Measurements from ENCODE around the gene TMEM42. TPM values are rescaled to one million over a fixed set of nuclear protein-coding genes. Genes with fewer than 3 reads are reported as not detected.

TMEM42 gene
- total and polyA plus RNA-seq, 2 of the 4 experiments (the other 2 are of a cell fraction) = 13.1 to 24.7 TPM

- Histone ChIP-seq H3K18ac (ENCODE audit: low read depth, low read length) (no peak within 1 kb of the TSS), H3K4ac (ENCODE audit: low read depth, low read length) (no peak within 1 kb of the TSS), H2AK9ac (replicated peaks; ENCODE audit: low read depth, low read length, poor library complexity) (no peak within 1 kb of the TSS), H3K36me3 (ENCODE audit: control insufficient read depth, insufficient read depth, low read length) (no peaks in the 10 kb centered on the region), H3K4me2 (ENCODE audit: low read depth, low read length) (no peak within 1 kb of the TSS), H4K20me1 (ENCODE audit: insufficient read depth, low read length) (no peaks in the 10 kb centered on the region), H3K27ac (ENCODE audit: insufficient read depth, low read length) (no peak within 1 kb of the TSS), H3K9me1 (ENCODE audit: insufficient read depth, low read length) (no peaks in the 10 kb centered on the region), H2BK15ac (ENCODE audit: low read depth, low read length) (no peak within 1 kb of the TSS), H4K8ac (ENCODE audit: low read depth in 2 of 2, low read length in 2 of 2) (no peak within 1 kb of the TSS), H2AFZ (replicated peaks; ENCODE audit: low read length, poor library complexity) (peak within 1 kb of the TSS; percentile 28), H4K5ac (ENCODE audit: low read depth, low read length) (no peak within 1 kb of the TSS), H3K9ac (ENCODE audit: low read depth, low read length) (no peak within 1 kb of the TSS), H3K4me1 (ENCODE audit: control insufficient read depth, insufficient read depth, low read length) (no peaks in the 10 kb centered on the region), H3K4me3 (ENCODE audit: insufficient read depth, low read depth, low read length) (no peak within 1 kb of the TSS), H3K23ac (ENCODE audit: low read depth, low read length) (no peak within 1 kb of the TSS), H4K91ac (ENCODE audit: insufficient read depth, low read depth, low read length) (no peak within 1 kb of the TSS), H3K9me3 (ENCODE audit: control insufficient read depth, insufficient read depth, low read length) (no peaks in the 10 kb centered on the region), H2BK5ac (ENCODE audit: low read depth, low read length, poor library complexity, severe bottlenecking) (no peak within 1 kb of the TSS), H2BK20ac (ENCODE audit: low read depth, low read length) (no peak within 1 kb of the TSS), H2BK120ac (ENCODE audit: low read depth, low read length) (no peak within 1 kb of the TSS), H3K14ac (replicated peaks; ENCODE audit: low read depth, low read length) (no peak within 1 kb of the TSS), H3K79me1 (ENCODE audit: low read depth in 1 of 2, low read length in 2 of 2) (no peaks in the 10 kb centered on the region), H3K27me3 (ENCODE audit: control insufficient read depth, insufficient read depth, low read length) (no peaks in the 10 kb centered on the region), H3K56ac (ENCODE audit: extremely low read depth, insufficient read depth, low read length) (no peak within 1 kb of the TSS), H2AK5ac (ENCODE audit: low read depth, low read length) (no peak within 1 kb of the TSS)
- no peak for DNase-seq
- no CpG with 5 or more reads among the region's 5 CpGs for WGBS, 2 experiments (ENCODE audit: extremely low coverage in 2 of 2, insufficient read length in 1 of 2)
- dilution Hi-C loops (cut with HindIII; ENCODE audit: low sequenced_read_pairs, unreplicated experiment) (no loop called here), intact Hi-C loops (cut with micrococcal nuclease) (no loop called here), in situ Hi-C loops (cut with MboI; ENCODE audit: low sequenced_read_pairs) (no loop called here)
- POLR2A ChIA-PET (ENCODE audit: unreplicated experiment) = no interaction called here
- TF ChIP-seq MAZ (IDR thresholded peaks at IDR 0.05; ENCODE audit: borderline replicate concordance, low read depth, low read length) = no peak
- no peak for TF ChIP-seq ELK1 (IDR thresholded peaks at IDR 0.05; ENCODE audit: borderline replicate concordance, low read depth, low read length)
- no peak for TF ChIP-seq CEBPB (IDR thresholded peaks at IDR 0.05; ENCODE audit: low read depth, low read length)
- no peak for TF ChIP-seq MXI1 (IDR thresholded peaks at IDR 0.05; ENCODE audit: borderline replicate concordance, low read depth, low read length)
- TF ChIP-seq MAFK (IDR thresholded peaks at IDR 0.05; ENCODE audit: low read depth, low read length) = no peak
- TF ChIP-seq CTCF (conservative IDR thresholded peaks at IDR 0.05; ENCODE audit: low read depth, low read length) = no peak
- TF ChIP-seq FOS (IDR thresholded peaks at IDR 0.05; ENCODE audit: low read depth, low read length) = no peak
- no peak for TF ChIP-seq POLR2A (IDR thresholded peaks at IDR 0.05; ENCODE audit: low read depth, low read length)
- no peak for TF ChIP-seq RFX5 (IDR thresholded peaks at IDR 0.05; ENCODE audit: low read depth, low read length)
- BruUV-seq (replicated peaks) = no TSS peak
- CTCF ChIA-PET = no interaction called here
- ATAC-seq (ENCODE audit: low read depth) = no peak
Measured at GRCh38 chr3:44874308-44874707, 12.6 kb downstream of the TMEM42 start, which contains the start of gene TGM4. Gene TGM4, plus strand, starts transcription at chr3:44874608. Its CDS starts 71 bp downstream, at chr3:44874679.
